PC-3 (cell line): ENCODE results near the gene RAPGEF4. TPM values are rescaled to one million over a fixed set of nuclear protein-coding genes. Genes with fewer than 3 reads are reported as not detected.

Experiments
- ATAC-seq: fragments of 200-7000 bp; cut with Tn5 transposase; 2 replicates; pipeline ENCODE4 v1.9.1; 2020; ENCODE audit warnings: mild to moderate bottlenecking, moderate library complexity
- BruUV-seq: library from RNA; stranded (reverse); fragments of 400-500 nt; replicated peaks from 2 replicates; lab custom pipeline; 2021; lab: Mats Ljungman, UMichigan
- CTCF ChIA-PET: fragments of 300-600 bp; sonication (Branson Sonifier 250); formaldehyde crosslinking; loops from one replicate; lab custom pipeline; 2022; ENCODE audit warnings: antibody characterized with exemption; lab: Charles Lee
- POLR2A ChIA-PET: fragments of 300-600 bp; sonication (Branson Sonifier 250); formaldehyde crosslinking; loops from one replicate; lab custom pipeline; 2022; ENCODE audit warnings: antibody characterized with exemption; ENCODE audit not compliant: unreplicated experiment; lab: Charles Lee
- DNase-seq: peaks from one replicate; pipeline ENCODE4 v3.0.0-alpha.2; 2015
- H2AFZ ChIP-seq: fragments of 300-600 bp; sonication (generic); 2 replicates; pipeline ENCODE4 v1.6.0; 2016; ENCODE audit warnings: antibody characterized with exemption, low read length
- H3F3A ChIP-seq: fragments of 300-600 bp; sonication (generic); one replicate; pipeline ENCODE4 v1.6.0; 2017; ENCODE audit warnings: antibody characterized with exemption, low read length, control low read depth, mild to moderate bottlenecking; ENCODE audit not compliant: unreplicated experiment
- H3K27ac ChIP-seq: fragments of 300-600 bp; sonication (generic); 2 replicates; pipeline ENCODE4 v1.5.1; 2016; ENCODE audit warnings: mild to moderate bottlenecking, low read length
- H3K27me3 ChIP-seq: fragments of 300-600 bp; sonication (generic); 2 replicates; pipeline ENCODE4 v1.6.1; 2016; ENCODE audit warnings: low read length, mixed read lengths
- H3K36me3 ChIP-seq: fragments of 300-600 bp; sonication (generic); 2 replicates; pipeline ENCODE4 v1.6.1; 2016; ENCODE audit warnings: low read depth, mixed run types, low read length, mixed read lengths
- H3K4me1 ChIP-seq: fragments of 300-600 bp; sonication (generic); 2 replicates; pipeline ENCODE4 v1.5.1; 2016; ENCODE audit warnings: low read length; ENCODE audit not compliant: insufficient read depth
- H3K4me2 ChIP-seq: fragments of 300-600 bp; sonication (generic); 2 replicates; pipeline ENCODE4 v1.6.0; 2016; ENCODE audit warnings: low read length
- H3K4me3 ChIP-seq: fragments of 300-600 bp; sonication (generic); 2 replicates; pipeline ENCODE4 v1.5.1; 2016; ENCODE audit warnings: mild to moderate bottlenecking, low read length, mixed read lengths
- H3K79me2 ChIP-seq: fragments of 300-600 bp; sonication (generic); 2 replicates; pipeline ENCODE4 v1.6.1; 2017; ENCODE audit warnings: low read length, mixed read lengths
- H3K9ac ChIP-seq: fragments of 300-600 bp; sonication (generic); 2 replicates; pipeline ENCODE4 v1.6.0; 2016; ENCODE audit warnings: mild to moderate bottlenecking, low read length
- H3K9me2 ChIP-seq: fragments of 300-600 bp; sonication (generic); replicated peaks from 2 replicates; pipeline ENCODE4 v1.6.1; 2016; ENCODE audit warnings: mixed run types, low read length, mixed read lengths
- H3K9me3 ChIP-seq: fragments of 300-600 bp; sonication (generic); 2 replicates; pipeline ENCODE4 v1.6.1; 2016; ENCODE audit warnings: low read length, mixed read lengths
- H4K20me1 ChIP-seq: fragments of 300-600 bp; sonication (generic); 2 replicates; pipeline ENCODE4 v1.6.1; 2016; ENCODE audit warnings: low read length, mixed read lengths
- CTCF ChIP-seq: fragments of 300-600 bp; sonication (generic); conservative IDR thresholded peaks from 2 replicates; pipeline ENCODE4 v1.5.1; 2017; ENCODE audit warnings: antibody characterized with exemption, low read depth, mild to moderate bottlenecking, low read length
- EZH2 ChIP-seq: fragments of 300-600 bp; sonication (generic); IDR thresholded peaks from one replicate; pipeline ENCODE4 v1.6.1; 2017; ENCODE audit warnings: antibody characterized with exemption, mild to moderate bottlenecking, low read length; ENCODE audit not compliant: unreplicated experiment
- EZH2phosphoT487 ChIP-seq: fragments of 300-600 bp; sonication (generic); IDR thresholded peaks from 2 replicates; pipeline ENCODE4 v1.6.1; 2018; ENCODE audit warnings: mild to moderate bottlenecking, antibody characterized with exemption, low read length, borderline replicate concordance
- intact Hi-C: fragments of 100-400 bp; cut with micrococcal nuclease; formaldehyde crosslinking; loops from 2 replicates; pipeline ENCODE4 v1.9.0; 2023
- total RNA-seq: library from RNA; depleted of rRNA; stranded (reverse); fragments of >200 nt; gene quantifications from 2 replicates; pipeline ENCODE4 v1.2.3, GENCODE V29; 2014

RAPGEF4 gene
- total RNA-seq, 1 experiment from 2014 or later: 0.87 TPM

DNA sequence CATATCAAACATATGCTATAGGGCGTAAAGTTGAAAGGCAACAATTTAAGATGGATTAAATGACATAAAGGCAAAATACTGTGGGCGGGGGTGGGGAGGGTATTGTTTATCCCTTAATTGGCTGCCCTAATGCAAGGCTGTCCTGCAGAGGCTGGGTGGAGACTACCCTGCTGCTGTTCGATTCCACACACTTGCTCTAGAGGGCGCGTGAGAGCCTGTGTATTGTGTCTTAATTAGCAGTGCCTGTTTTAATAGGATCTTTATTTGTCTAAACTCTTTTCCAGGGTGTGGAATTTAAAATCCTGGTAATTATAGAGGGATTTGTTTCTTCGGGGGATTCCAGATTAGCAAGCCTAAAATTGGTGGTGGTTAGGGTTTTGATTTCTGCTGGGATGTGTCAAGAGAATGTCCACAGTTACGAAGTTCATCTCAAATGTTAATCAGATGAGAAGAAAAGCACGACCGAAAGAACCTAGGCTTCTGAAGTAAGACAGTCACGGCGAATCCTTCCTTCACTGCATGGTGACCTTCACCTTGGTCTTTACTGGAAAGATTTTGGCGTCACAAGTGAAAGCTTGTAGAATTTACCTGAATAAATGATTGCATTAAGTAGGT lies 236.5 kb downstream of the RAPGEF4 start:
- peak; percentile 60 for DNase-seq

GRCh38 chr2:172974762-172975161 lies 239.1 kb downstream of the RAPGEF4 start:
- ChIA-PET CTCF (no interaction called here), POLR2A (no interaction called here)
- H3K27ac ChIP-seq: no peak overlapping the region
- peaks cover 10% of the 10 kb centered on the region for H3K4me1 ChIP-seq
- no peak overlapping the region for H2AFZ ChIP-seq
- no peaks in the 10 kb centered on the region for H3F3A ChIP-seq
- no peak overlapping the region for H3K4me3 ChIP-seq
- no peak overlapping the region for H3K4me2 ChIP-seq
- BruUV-seq: no TSS peak
- TF ChIP-seq CTCF: no peak
- no peak for TF ChIP-seq EZH2
- no peak for TF ChIP-seq EZH2phosphoT487
- H3K36me3 ChIP-seq: no peaks in the 10 kb centered on the region
- no peak for DNase-seq
- H4K20me1 ChIP-seq: no peaks in the 10 kb centered on the region
- intact Hi-C loops: no loop called here
- H3K79me2 ChIP-seq: no peaks in the 10 kb centered on the region
- H3K9me3 ChIP-seq: no peaks in the 10 kb centered on the region
- no peaks in the 10 kb centered on the region for H3K9me2 ChIP-seq
- no peak for ATAC-seq
- H3K27me3 ChIP-seq: no peaks in the 10 kb centered on the region
- H3K9ac ChIP-seq: no peak overlapping the region

More for the DNA sequence above, 236.5 kb downstream of the RAPGEF4 start:
- H3K9me3 ChIP-seq: no peaks in the 10 kb centered on the region
- intact Hi-C loops: loop anchor here (1.0 kb wide), 1 partner anchor 50 kb away; no protein-coding TSS in a partner anchor
- no peak overlapping the region for H3K4me2 ChIP-seq
- CTCF ChIA-PET: interaction anchor here (0.6 kb wide), 1 partner anchor 112 kb away, joined by 3 read pairs; no protein-coding TSS in a partner anchor
- no peak overlapping the region for H3K27ac ChIP-seq
- H3K9me2 ChIP-seq: no peaks in the 10 kb centered on the region
- ATAC-seq: peak; percentile 58
- no peaks in the 10 kb centered on the region for H3K27me3 ChIP-seq
- POLR2A ChIA-PET: no interaction called here
- H3K79me2 ChIP-seq: no peaks in the 10 kb centered on the region
- H4K20me1 ChIP-seq: no peaks in the 10 kb centered on the region
- no peaks in the 10 kb centered on the region for H3K36me3 ChIP-seq
- peaks cover 34% of the 10 kb centered on the region for H3K4me1 ChIP-seq
- no peak overlapping the region for H3K4me3 ChIP-seq
- no peak for TF ChIP-seq EZH2
- peak; percentile 91 for TF ChIP-seq CTCF
- no peak for TF ChIP-seq EZH2phosphoT487
- no peak overlapping the region for H3K9ac ChIP-seq
- H3F3A ChIP-seq: no peaks in the 10 kb centered on the region
- H2AFZ ChIP-seq: peak overlapping the region; percentile 41; the same call in 1 of the 2 replicates
- no TSS peak for BruUV-seq

DNA sequence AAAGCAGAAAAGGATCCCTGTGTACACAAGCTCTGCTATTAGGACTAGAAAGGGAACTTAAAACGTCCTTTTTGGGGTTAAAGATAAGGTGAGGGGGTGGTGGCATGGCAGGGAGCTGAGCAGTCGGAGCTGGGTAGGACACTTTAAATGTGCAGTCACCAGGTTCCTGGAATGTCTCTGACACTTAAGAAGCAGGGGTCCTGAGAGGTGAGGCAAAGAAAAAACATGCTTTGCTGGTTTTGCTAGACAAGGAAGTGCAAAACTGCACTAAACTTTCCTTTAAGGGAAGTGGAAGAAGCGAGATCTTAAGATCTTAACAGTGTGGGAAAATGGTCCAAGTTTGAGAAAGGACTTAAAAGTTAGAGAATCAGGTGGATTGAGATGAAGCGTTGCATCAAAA lies 240.5 kb downstream of the RAPGEF4 start:
- no TSS peak for BruUV-seq
- no peaks in the 10 kb centered on the region for H3K27me3 ChIP-seq
- H3F3A ChIP-seq: no peaks in the 10 kb centered on the region
- no peaks in the 10 kb centered on the region for H3K9me2 ChIP-seq
- H3K27ac ChIP-seq: no peak overlapping the region
- CTCF ChIA-PET: no interaction called here
- DNase-seq (no peak), ATAC-seq (no peak)
- H3K4me1 ChIP-seq: peaks cover 2% of the 10 kb centered on the region; the same call in 1 of the 2 replicates
- no peak overlapping the region for H3K9ac ChIP-seq
- H3K79me2 ChIP-seq: no peaks in the 10 kb centered on the region
- no peaks in the 10 kb centered on the region for H3K9me3 ChIP-seq
- TF ChIP-seq EZH2phosphoT487 (no peak), EZH2 (no peak), CTCF (no peak)
- no peaks in the 10 kb centered on the region for H3K36me3 ChIP-seq
- POLR2A ChIA-PET: no interaction called here
- H4K20me1 ChIP-seq: no peaks in the 10 kb centered on the region
- intact Hi-C loops: no loop called here
- H3K4me3 ChIP-seq: no peak overlapping the region
- H2AFZ ChIP-seq: no peak overlapping the region
- H3K4me2 ChIP-seq: no peak overlapping the region
